GM23338 (cell line): ENCODE measurements around the gene C11orf24. TPM values are rescaled to one million over a fixed set of nuclear protein-coding genes. Genes with fewer than 3 reads are reported as not detected.

Source experiments
- ATAC-seq: fragments of 200-7000 bp; cut with Tn5 transposase; 3 replicates; pipeline ENCODE4 v1.9.1; 2020
- DNase-seq: peaks from one replicate; pipeline ENCODE4 v3.0.0-alpha.2; 2015; ENCODE audit warnings: low spot score
- H2AFZ ChIP-seq: fragments of 200-600 bp; sonication (generic); 2 replicates; pipeline ENCODE4 v1.8.0; 2016; ENCODE audit warnings: antibody characterized with exemption, mild to moderate bottlenecking, moderate library complexity
- H3F3A ChIP-seq: fragments of 200-600 bp; sonication (generic); replicated peaks from 2 replicates; pipeline ENCODE4 v1.8.0; 2017; ENCODE audit warnings: antibody characterized with exemption, mixed run types, low read depth
- H3K27ac ChIP-seq: fragments of 200-600 bp; sonication (generic); 2 replicates; pipeline ENCODE4 v1.6.1; 2016; ENCODE audit warnings: low read depth
- H3K27me3 ChIP-seq: fragments of 200-600 bp; sonication (generic); 2 replicates; pipeline ENCODE4 v1.8.0; 2016; ENCODE audit warnings: mild to moderate bottlenecking, mixed run types, moderate library complexity; ENCODE audit not compliant: insufficient read depth
- H3K36me3 ChIP-seq: fragments of 200-600 bp; sonication (generic); 2 replicates; pipeline ENCODE4 v1.8.0; 2016; ENCODE audit warnings: mild to moderate bottlenecking; ENCODE audit not compliant: insufficient read depth
- H3K4me1 ChIP-seq: fragments of 200-600 bp; sonication (generic); 2 replicates; pipeline ENCODE4 v1.8.0; 2016; ENCODE audit warnings: mild to moderate bottlenecking, moderate library complexity; ENCODE audit not compliant: insufficient read depth
- H3K4me2 ChIP-seq: fragments of 200-600 bp; sonication (generic); 2 replicates; pipeline ENCODE4 v1.7.1; 2017; ENCODE audit warnings: mixed run types
- H3K4me3 ChIP-seq: fragments of 200-600 bp; sonication (generic); 2 replicates; pipeline ENCODE4 v1.6.1; 2016; ENCODE audit warnings: mixed run types
- H3K79me2 ChIP-seq: fragments of 200-600 bp; sonication (generic); replicated peaks from 2 replicates; pipeline ENCODE4 v1.8.0; 2017; ENCODE audit warnings: mild to moderate bottlenecking; ENCODE audit not compliant: insufficient read depth
- H3K9me2 ChIP-seq: fragments of 200-600 bp; sonication (generic); 2 replicates; pipeline ENCODE4 v1.8.0; 2017; ENCODE audit not compliant: insufficient read depth
- H4K20me1 ChIP-seq: fragments of 200-600 bp; sonication (generic); replicated peaks from 2 replicates; pipeline ENCODE4 v1.8.0; 2017; ENCODE audit warnings: mild to moderate bottlenecking; ENCODE audit not compliant: insufficient read depth
- H3K27ac Mint-ChIP-seq: 2 replicates; pipeline ENCODE4 v1.8.0; 2020; ENCODE audit warnings: inconsistent platforms, mild to moderate bottlenecking, moderate library complexity, mixed read lengths
- H3K27me3 Mint-ChIP-seq: 3 replicates; pipeline ENCODE4 v1.8.0; 2022; ENCODE audit warnings: low read depth, mild to moderate bottlenecking, moderate library complexity, mixed read lengths, inconsistent platforms; ENCODE audit not compliant: insufficient read depth, poor library complexity
- H3K36me3 Mint-ChIP-seq: 3 replicates; pipeline ENCODE4 v1.8.0; 2021; ENCODE audit warnings: low read depth, mild to moderate bottlenecking, inconsistent platforms, moderate library complexity, mixed read lengths
- H3K4me1 Mint-ChIP-seq: 3 replicates; pipeline ENCODE4 v1.8.0; 2020; ENCODE audit warnings: mild to moderate bottlenecking, inconsistent platforms, mixed read lengths
- H3K4me3 Mint-ChIP-seq: 3 replicates; pipeline ENCODE4 v1.8.0; 2021; ENCODE audit warnings: moderate library complexity, mild to moderate bottlenecking, inconsistent platforms, mixed read lengths
- H3K9me3 Mint-ChIP-seq: 3 replicates; pipeline ENCODE4 v1.8.0; 2020; ENCODE audit warnings: moderate library complexity, mild to moderate bottlenecking, inconsistent platforms, mixed read lengths
- CREB1 ChIP-seq: fragments of 250-450 bp; sonication (Bioruptor Pico); IDR thresholded peaks from 2 replicates; pipeline ENCODE4 v1.5.0; 2020; ENCODE audit warnings: low read depth, mild to moderate bottlenecking, moderate library complexity
- EZH2 ChIP-seq: fragments of 200-600 bp; sonication (generic); IDR thresholded peaks from one replicate; pipeline ENCODE4 v1.8.0; 2017; ENCODE audit warnings: antibody characterized with exemption, mild to moderate bottlenecking, low read depth; ENCODE audit not compliant: unreplicated experiment
- EZH2phosphoT487 ChIP-seq: fragments of 200-600 bp; sonication (generic); IDR thresholded peaks from one replicate; pipeline ENCODE4 v1.8.1; 2018; ENCODE audit warnings: antibody characterized with exemption; ENCODE audit not compliant: unreplicated experiment
- JUNB ChIP-seq: IDR thresholded peaks from one replicate; pipeline ENCODE4 v1.6.1; 2016; ENCODE audit warnings: antibody characterized with exemption; ENCODE audit not compliant: unreplicated experiment
- NANOG ChIP-seq: IDR thresholded peaks from 2 replicates; pipeline ENCODE4 v1.6.1; 2016; ENCODE audit warnings: antibody characterized with exemption, borderline replicate concordance
- POLR2AphosphoS5 ChIP-seq: IDR thresholded peaks from 2 replicates; pipeline ENCODE4 v1.6.1; 2016; ENCODE audit warnings: antibody characterized with exemption, low read depth
- STAT1 ChIP-seq: IDR thresholded peaks from one replicate; pipeline ENCODE4 v1.6.1; 2016; ENCODE audit warnings: antibody characterized with exemption; ENCODE audit not compliant: unreplicated experiment
- ZNF331 ChIP-seq: fragments of 250-450 bp; sonication (Bioruptor Pico); IDR thresholded peaks from 2 replicates; pipeline ENCODE4 v1.5.0; 2020; ENCODE audit warnings: low read depth, mild to moderate bottlenecking, moderate library complexity
- ZNF462 ChIP-seq: fragments of 250-450 bp; sonication (Bioruptor Pico); IDR thresholded peaks from 2 replicates; pipeline ENCODE4 v1.5.0; 2020; ENCODE audit warnings: mild to moderate bottlenecking, moderate library complexity
- polyA plus RNA-seq: library from polyadenylated mRNA; unstranded; fragments of >200 nt; fragmentation: Nextera tagmentation; extraction: Ambion mirVana; gene quantifications from 2 replicates; pipeline ENCODE4 v1.2.1, GENCODE V29; 2016
- total RNA-seq: library from RNA; depleted of rRNA; stranded (reverse); fragments of >200 nt; shearing (Covaris generic); gene quantifications from 2 replicates; pipeline ENCODE4 v1.2.3, GENCODE V29; 2014
- TF ChIP-seq, protein P1 (sequence below): IDR thresholded peaks from 2 replicates; pipeline ENCODE4 v1.6.1; 2016; ENCODE audit warnings: antibody characterized with exemption

The C11orf24 gene
- total and polyA plus RNA-seq, 2 experiments from 2014 or later: 49.8 to 57.5 TPM

DNA sequence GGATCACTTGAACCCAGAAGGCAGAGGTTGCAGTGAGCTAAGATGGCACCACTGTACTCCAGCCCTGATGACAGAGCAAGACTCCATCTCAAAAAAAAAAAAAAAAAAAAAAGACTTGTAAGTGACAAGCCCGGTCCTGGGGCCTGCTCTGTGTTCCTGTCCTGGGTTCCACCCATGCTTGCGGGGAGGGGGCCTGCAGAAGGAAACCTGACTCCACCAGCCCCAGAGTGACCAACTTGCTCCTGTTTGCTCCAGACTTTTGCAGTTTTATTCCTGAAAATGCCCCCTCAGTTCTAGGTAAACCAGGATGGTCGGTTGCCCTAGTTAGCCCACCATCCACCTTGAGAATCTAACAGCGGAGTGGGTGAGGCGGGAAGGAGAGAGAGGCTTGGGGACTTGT, 30.5 kb upstream of the C11orf24 start:
- TF ChIP-seq STAT1: no peak
- no peak for TF ChIP-seq EZH2
- TF ChIP-seq, protein P1, sequence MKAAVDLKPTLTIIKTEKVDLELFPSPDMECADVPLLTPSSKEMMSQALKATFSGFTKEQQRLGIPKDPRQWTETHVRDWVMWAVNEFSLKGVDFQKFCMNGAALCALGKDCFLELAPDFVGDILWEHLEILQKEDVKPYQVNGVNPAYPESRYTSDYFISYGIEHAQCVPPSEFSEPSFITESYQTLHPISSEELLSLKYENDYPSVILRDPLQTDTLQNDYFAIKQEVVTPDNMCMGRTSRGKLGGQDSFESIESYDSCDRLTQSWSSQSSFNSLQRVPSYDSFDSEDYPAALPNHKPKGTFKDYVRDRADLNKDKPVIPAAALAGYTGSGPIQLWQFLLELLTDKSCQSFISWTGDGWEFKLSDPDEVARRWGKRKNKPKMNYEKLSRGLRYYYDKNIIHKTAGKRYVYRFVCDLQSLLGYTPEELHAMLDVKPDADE: no peak
- no peak for TF ChIP-seq JUNB
- TF ChIP-seq CREB1 (CRISPR knock-in tag): no peak
- TF ChIP-seq NANOG: no peak
- TF ChIP-seq ZNF331 (CRISPR knock-in tag): no peak
- no peak for TF ChIP-seq EZH2phosphoT487
- TF ChIP-seq POLR2AphosphoS5: no peak
- TF ChIP-seq ZNF462 (CRISPR knock-in tag): no peak
- no peaks in the 10 kb centered on the region for H3K4me1 ChIP-seq

More for the DNA sequence above, 30.5 kb upstream of the C11orf24 start:
- Mint-ChIP-seq H3K4me3 (no peak overlapping the region), H3K9me3 (peaks cover 30% of the 10 kb centered on the region), H3K36me3 (peaks cover 13% of the 10 kb centered on the region; the same call in 2 of the 3 replicates), H3K27ac (no peak overlapping the region), H3K27me3 (peaks cover 7% of the 10 kb centered on the region), H3K4me1 (no peaks in the 10 kb centered on the region)
- Histone ChIP-seq H3K27me3 (no peaks in the 10 kb centered on the region), H3K9me2 (0 out of 2 replicates have a peak, but pooled peaks cover 2% of the 10 kb centered on the region), H3K4me3 (no peak overlapping the region), H3K27ac (no peak overlapping the region), H3K4me2 (no peak overlapping the region), H2AFZ (no peak overlapping the region), H3K36me3 (no peaks in the 10 kb centered on the region), H4K20me1 (no peaks in the 10 kb centered on the region), H3K79me2 (no peaks in the 10 kb centered on the region), H3F3A (no peaks in the 10 kb centered on the region)
- DNase-seq: no peak
- ATAC-seq: no peak
